ENCODE measurements around the gene SEC31B.

Gene SEC31B

DNA sequence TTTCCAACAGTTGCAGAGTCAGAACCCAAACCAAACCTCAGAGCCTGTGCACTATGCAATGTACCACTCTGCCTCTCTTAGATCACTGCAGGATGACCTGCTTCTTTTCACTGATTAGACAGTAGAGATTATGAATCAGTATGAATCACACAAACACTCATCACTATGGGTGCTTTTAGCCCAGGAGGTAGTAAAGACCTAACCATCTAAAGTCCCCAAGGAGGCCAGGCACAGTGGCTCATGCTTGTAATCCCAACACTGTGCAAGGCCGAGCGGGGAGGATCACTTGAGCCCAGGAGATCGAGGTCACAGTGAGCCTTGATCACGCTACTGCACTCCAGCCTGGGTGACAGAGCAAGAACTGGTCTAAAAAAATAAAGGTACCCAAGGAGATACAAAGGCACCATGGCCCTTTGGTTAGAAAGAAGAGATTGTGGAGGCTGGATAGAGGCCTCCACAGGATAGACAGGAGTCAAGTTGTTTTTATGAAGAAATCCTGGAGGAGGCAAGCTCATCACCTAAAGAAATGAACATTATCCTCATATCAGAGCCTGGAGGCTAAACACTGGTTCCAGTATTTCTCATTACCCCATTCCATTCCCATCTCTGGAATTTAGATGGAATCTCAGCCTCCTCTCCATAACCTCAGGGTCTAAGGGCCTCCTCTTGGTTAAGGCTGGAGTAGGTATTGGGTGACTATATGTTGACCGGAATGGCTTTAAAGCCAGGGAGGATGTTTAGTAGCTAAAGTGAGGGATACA, 12.9 kb downstream of the SEC31B start:
- in situ Hi-C loops (cut with MboI; ENCODE audit: low pct_unique_long_range_greater_than_20kb, low sequenced_read_pairs, unreplicated experiment) = loop anchor here (10.0 kb wide), 1 partner anchor 72 kb away; no protein-coding TSS in a partner anchor
- DNase-seq (ENCODE audit: low spot score) = no peak
- TF ChIP-seq, protein P1, sequence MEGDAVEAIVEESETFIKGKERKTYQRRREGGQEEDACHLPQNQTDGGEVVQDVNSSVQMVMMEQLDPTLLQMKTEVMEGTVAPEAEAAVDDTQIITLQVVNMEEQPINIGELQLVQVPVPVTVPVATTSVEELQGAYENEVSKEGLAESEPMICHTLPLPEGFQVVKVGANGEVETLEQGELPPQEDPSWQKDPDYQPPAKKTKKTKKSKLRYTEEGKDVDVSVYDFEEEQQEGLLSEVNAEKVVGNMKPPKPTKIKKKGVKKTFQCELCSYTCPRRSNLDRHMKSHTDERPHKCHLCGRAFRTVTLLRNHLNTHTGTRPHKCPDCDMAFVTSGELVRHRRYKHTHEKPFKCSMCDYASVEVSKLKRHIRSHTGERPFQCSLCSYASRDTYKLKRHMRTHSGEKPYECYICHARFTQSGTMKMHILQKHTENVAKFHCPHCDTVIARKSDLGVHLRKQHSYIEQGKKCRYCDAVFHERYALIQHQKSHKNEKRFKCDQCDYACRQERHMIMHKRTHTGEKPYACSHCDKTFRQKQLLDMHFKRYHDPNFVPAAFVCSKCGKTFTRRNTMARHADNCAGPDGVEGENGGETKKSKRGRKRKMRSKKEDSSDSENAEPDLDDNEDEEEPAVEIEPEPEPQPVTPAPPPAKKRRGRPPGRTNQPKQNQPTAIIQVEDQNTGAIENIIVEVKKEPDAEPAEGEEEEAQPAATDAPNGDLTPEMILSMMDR (IDR thresholded peaks at IDR 0.05; ENCODE audit: extremely low read depth, insufficient read depth, missing control alignments) = no peak

DNA sequence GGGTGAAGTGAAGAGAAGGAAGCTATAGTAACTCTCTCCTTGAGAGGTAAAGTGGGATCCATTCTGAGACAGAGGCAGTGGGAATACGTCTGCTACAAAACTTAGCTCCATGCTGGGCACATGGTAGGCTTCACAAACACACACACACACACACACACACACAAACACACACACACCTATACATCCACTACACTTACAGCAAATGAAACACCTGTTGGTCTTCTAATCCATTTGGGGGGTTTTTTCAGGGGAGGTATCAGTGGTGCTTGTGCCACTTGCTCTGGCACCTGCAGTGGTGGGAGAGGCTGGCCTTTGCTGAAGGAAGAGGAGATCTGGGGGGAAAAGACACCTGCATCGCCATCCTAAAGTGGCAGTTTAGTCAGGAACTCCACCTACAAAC, 14.5 kb downstream of the SEC31B start:
- in situ Hi-C loops (cut with MboI; ENCODE audit: low pct_unique_long_range_greater_than_20kb, low sequenced_read_pairs, unreplicated experiment) = loop anchor here (10.0 kb wide), 1 partner anchor 70 kb away; no protein-coding TSS in a partner anchor

DNA sequence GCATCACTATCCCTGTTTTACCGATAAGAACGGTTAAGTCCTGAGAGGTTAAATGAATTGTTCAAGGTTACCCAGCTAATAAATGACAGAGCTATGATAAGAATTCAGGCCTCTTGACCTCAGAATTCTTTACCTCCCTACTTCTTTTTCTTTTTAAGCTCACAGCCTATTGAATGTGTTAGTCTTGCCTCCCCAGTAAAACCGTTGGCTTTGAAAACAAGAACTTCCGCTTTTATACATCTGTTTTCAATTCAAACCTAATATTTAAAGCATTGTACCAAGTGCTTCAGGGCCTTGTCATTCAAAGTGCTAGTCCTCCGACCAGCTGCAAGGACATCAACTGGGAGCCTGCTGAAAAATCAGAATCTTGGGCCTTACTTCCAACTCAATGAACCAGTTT, 15.6 kb downstream of the SEC31B start:
- TF ChIP-seq, protein P1 (IDR thresholded peaks at IDR 0.05; ENCODE audit: extremely low read depth, insufficient read depth, missing control alignments) = no peak
- no peak for DNase-seq (ENCODE audit: low spot score)
- in situ Hi-C loops (cut with MboI; ENCODE audit: low pct_unique_long_range_greater_than_20kb, low sequenced_read_pairs, unreplicated experiment) = loop anchor here (10.0 kb wide), 1 partner anchor 69 kb away; no protein-coding TSS in a partner anchor

More for the DNA sequence above, 14.5 kb downstream of the SEC31B start:
- TF ChIP-seq, protein P1 (IDR thresholded peaks at IDR 0.05; ENCODE audit: extremely low read depth, insufficient read depth, missing control alignments) = no peak
- DNase-seq (ENCODE audit: low spot score) = no peak

DNA sequence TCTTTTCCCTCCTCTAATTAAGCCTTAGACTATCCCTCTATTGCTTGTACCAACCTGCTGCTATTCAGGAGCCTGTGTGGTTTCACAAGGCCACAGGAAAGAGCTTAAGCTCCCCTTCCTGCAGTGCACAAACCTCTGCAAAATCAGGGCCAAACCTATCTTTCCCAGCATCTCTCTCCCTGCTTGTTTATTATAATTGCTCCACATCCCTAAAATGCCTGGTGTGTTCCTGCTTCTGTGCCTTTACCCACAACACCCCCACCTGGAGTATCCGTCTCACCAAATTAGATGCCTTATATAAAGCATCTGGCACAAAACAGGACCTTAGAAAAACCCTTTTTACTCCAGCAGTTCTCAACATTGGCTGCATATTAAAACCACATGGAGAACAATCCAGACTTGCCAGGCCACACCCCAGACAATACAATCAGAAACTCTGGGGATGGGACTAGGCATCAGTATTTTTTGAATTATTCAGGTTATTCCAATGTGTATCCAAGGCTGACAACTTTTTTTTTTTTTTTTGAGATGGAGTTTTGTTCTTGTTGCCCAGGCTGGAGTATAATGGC, 16.7 kb downstream of the SEC31B start:
- TF ChIP-seq, protein P1 (IDR thresholded peaks at IDR 0.05; ENCODE audit: extremely low read depth, insufficient read depth, missing control alignments) = no peak
- in situ Hi-C loops (cut with MboI; ENCODE audit: low pct_unique_long_range_greater_than_20kb, low sequenced_read_pairs, unreplicated experiment) = loop anchor here (10.0 kb wide), 1 partner anchor 68 kb away; no protein-coding TSS in a partner anchor
- no peak for DNase-seq (ENCODE audit: low spot score)

DNA sequence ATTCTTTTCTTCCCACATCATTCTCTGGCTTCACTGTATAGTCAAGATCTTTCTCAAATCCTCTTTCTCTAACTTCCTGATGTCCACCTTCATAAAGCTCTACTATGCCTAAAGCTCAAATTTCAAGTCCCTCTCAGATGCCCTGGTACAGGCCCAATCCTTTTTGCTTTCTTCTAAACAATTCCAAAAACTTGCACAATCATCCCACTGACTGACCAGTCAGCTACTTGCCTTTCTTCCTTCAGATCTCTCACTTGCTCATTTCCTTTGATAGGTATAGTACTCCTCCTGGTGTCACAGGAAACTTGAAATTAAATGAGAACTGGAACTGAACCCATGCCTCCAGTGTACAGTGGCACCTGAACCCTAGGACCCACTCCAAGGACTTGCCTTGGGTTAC, 18.2 kb downstream of the SEC31B start:
- TF ChIP-seq, protein P1 (IDR thresholded peaks at IDR 0.05; ENCODE audit: extremely low read depth, insufficient read depth, missing control alignments) = no peak
- in situ Hi-C loops (cut with MboI; ENCODE audit: low pct_unique_long_range_greater_than_20kb, low sequenced_read_pairs, unreplicated experiment) = loop anchor here (10.0 kb wide), 1 partner anchor 67 kb away; no protein-coding TSS in a partner anchor

DNA sequence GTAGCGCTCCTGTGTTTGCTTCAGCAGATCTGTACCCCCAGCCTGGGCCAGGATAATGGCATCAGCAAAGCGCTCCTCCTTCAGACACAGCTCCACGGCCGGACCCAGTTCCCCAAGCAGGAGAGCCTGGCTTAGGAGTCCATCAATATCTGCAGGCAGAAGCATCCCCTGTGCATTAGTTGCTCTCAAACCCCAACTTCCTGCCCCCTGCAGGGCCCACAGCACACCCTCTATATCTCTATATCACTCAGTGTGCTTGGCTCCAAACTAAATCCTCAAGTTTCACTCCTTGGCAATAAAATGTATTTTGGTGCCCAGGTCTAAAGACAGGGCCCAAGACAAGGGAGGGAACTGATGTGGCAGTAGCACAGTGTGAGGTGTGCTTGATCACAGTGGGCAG, 21.6 kb downstream of the SEC31B start:
- in situ Hi-C loops (cut with MboI; ENCODE audit: low pct_unique_long_range_greater_than_20kb, low sequenced_read_pairs, unreplicated experiment) = no loop called here

More for the DNA sequence above, 18.2 kb downstream of the SEC31B start:
- no peak for DNase-seq (ENCODE audit: low spot score)

More for the DNA sequence above, 21.6 kb downstream of the SEC31B start:
- TF ChIP-seq, protein P1 (IDR thresholded peaks at IDR 0.05; ENCODE audit: extremely low read depth, insufficient read depth, missing control alignments) = no peak
- DNase-seq (ENCODE audit: low spot score) = no peak
